Ishikawa (cell line): ENCODE results near the gene GRK5.

ENCODE experiments used
- EGR1 ChIP-seq: IDR thresholded peaks from 2 replicates; pipeline ENCODE4 v1.6.1; 2012
- EP300 ChIP-seq: IDR thresholded peaks from 2 replicates; pipeline ENCODE4 v1.6.1; 2012; ENCODE audit warnings: borderline replicate concordance
- MAX ChIP-seq: IDR thresholded peaks from 2 replicates; pipeline ENCODE4 v1.6.1; 2012
- RAD21 ChIP-seq: IDR thresholded peaks from 2 replicates; pipeline ENCODE4 v1.6.1; 2012; ENCODE audit warnings: low read depth
- REST ChIP-seq: IDR thresholded peaks from 2 replicates; pipeline ENCODE4 v1.6.1; 2012; ENCODE audit warnings: low read depth, mild to moderate bottlenecking
- TAF1 ChIP-seq: IDR thresholded peaks from 2 replicates; pipeline ENCODE4 v1.6.1; 2012; ENCODE audit warnings: low read depth, mild to moderate bottlenecking
- TCF12 ChIP-seq: IDR thresholded peaks from 2 replicates; pipeline ENCODE4 v1.6.1; 2012; ENCODE audit warnings: low read depth
- TEAD4 ChIP-seq: IDR thresholded peaks from 2 replicates; pipeline ENCODE4 v1.6.1; 2012
- YY1 ChIP-seq: IDR thresholded peaks from 2 replicates; pipeline ENCODE4 v1.6.1; 2012; ENCODE audit warnings: low read depth
- ZBTB7A ChIP-seq: IDR thresholded peaks from 2 replicates; pipeline ENCODE4 v1.6.1; 2012; ENCODE audit warnings: low read depth

- no peak for TF ChIP-seq REST
- TF ChIP-seq EP300 = no peak
- no peak for TF ChIP-seq MAX
- TF ChIP-seq YY1 = no peak
- TF ChIP-seq TAF1 = no peak
- no peak for TF ChIP-seq EGR1
- no peak for TF ChIP-seq ZBTB7A
- peak; percentile 99 for TF ChIP-seq RAD21
- no peak for TF ChIP-seq TEAD4
- no peak for TF ChIP-seq TCF12
Observed at GRCh38 chr10:119199231-119199992, 8.0 kb upstream of the GRK5 start.
